HG03095 (cell line): ENCODE results near the gene CCDC18.
"Not testable (repeated sequence)": the region's sequence is repeated elsewhere in the genome, so short reads cannot be mapped to it uniquely, and the experiment has no call there.

ENCODE experiments used
- ATAC-seq: cut with Tn5 transposase; IDR thresholded peaks from one replicate; pipeline ENCODE4 v1.9.1; 2021; ENCODE audit warnings: moderate library complexity; ENCODE audit not compliant: unreplicated experiment

CCDC18 gene

GRCh38 chr1:93174638-93175037 lies 5.9 kb upstream of the CCDC18 start:
- not testable (repeated sequence) for ATAC-seq

DNA sequence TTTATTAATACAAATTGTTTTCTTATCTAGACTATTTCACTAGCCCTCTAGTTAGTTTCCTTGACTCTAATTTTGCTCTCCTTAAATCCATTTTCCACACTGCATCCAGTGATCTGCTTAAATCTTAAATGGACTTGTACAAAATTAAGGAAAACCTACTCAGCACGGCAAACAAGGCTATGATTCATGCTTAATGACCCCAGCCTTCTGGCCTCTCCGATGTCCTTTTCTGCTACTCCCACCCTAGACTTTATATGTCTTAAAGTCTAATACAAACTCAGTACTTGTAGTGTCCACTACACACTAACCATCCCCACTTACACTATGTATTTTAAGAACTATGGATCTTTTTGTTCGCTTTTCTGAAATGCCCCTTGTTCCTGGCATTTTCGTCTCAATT lies 2.5 kb upstream of the CCDC18 start:
- ATAC-seq, result no peak

GRCh38 chr1:93178418-93178817 lies 2.1 kb upstream of the CCDC18 start:
- ATAC-seq, result no peak

- ATAC-seq, result peak; percentile 85
Observed at GRCh38 chr1:93179886-93180722, 420 bp upstream of the CCDC18 start, which contains the start of gene TMED5. TSS of gene TMED5 (minus strand) at chr1:93180413. CDS start at chr1:93180242, 171 bp downstream.

GRCh38 chr1:93186667-93187066 lies 6.1 kb downstream of the CCDC18 start:
- ATAC-seq, result no peak

GRCh38 chr1:93190432-93190831 lies 9.9 kb downstream of the CCDC18 start:
- ATAC-seq, result no peak

GRCh38 chr1:93194231-93194990 lies 13.9 kb downstream of the CCDC18 start:
- no peak for ATAC-seq

DNA sequence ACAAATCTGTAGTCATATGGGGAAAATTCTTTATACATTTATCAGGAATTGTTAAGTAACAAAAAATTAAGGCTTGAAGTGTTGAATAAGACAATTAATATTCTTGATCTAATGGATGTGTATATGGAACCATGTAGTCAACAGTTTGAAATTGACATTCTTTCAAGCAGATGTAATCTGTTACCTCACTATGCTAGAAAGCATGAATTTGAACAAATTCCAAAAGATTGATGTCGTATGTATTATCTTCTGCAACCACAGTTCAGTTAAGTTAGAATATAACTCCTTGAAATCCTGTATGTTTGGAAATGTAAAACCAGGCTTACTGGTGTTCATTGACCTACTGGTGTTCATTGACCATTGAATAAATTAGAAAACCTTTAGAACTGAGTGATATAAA lies 16.1 kb downstream of the CCDC18 start:
- no peak for ATAC-seq

GRCh38 chr1:93199150-93199549 lies 18.6 kb downstream of the CCDC18 start:
- ATAC-seq, result no peak

DNA sequence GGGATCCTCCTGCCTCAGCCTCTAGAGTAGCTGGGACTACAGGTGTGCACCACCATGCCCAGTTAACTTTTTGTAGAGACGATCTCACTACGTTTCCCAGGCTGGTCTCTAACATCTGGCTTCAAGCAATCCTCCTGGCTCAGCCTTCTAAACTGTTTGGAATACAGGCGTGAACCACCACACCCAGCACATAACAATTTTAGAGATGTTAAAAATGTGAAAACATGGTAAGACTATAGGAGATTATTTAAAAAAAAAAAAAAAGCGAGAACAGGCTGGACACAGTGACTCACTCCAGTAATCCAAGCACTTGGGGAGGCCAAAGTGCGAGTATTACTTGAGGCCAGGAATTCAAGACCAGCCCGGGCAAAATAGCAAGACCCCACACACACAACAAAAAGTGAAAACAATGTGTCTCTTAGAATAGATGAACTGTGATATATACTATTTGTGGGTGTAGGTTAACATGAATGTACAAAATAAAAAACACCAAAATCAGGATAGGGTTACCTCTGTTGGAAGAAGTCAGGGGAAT lies 19.6 kb downstream of the CCDC18 start:
- ATAC-seq, result no peak

- no peak for ATAC-seq
Observed at GRCh38 chr1:93200714-93201113, 20.2 kb downstream of the CCDC18 start.

GRCh38 chr1:93205892-93206566 lies 25.5 kb downstream of the CCDC18 start:
- ATAC-seq, result no peak

DNA sequence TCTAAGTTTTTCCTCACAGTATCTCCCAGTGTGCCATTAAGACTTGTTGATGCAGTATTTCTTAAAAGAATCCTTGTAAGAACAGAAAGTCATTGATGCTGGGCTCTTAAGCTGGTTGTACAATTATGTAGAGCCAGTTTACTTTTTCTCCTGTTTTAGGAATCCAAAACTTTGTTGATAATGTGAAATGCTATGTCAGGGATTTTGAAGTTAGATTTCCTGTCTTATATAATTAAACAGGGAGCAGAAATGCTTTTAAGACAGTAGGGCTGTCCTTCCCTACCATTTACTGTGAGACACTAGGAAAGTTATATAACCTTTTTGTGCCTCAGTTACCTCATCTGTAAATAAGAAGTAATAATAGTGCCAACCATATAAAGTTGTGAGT lies 26.0 kb downstream of the CCDC18 start:
- ATAC-seq, result no peak

DNA sequence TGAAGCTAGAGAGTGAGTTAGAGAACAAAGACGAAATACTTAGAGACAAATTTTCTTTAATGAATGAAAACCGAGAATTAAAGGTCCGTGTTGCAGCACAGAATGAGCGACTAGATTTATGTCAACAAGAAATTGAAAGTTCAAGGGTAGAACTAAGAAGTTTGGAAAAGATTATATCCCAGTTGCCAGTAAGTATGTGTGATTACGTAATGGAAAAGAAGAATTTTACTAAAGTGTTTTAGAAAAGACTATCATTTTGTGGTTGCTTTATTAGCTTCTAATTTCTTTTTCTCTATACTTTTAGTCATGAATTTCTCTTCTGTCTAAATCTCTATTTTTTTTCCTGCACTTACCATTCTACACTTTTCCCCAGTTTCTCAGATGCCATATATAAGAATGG lies 26.7 kb downstream of the CCDC18 start:
- ATAC-seq, result no peak

- ATAC-seq, result no peak
Observed at GRCh38 chr1:93215322-93215721, 34.8 kb downstream of the CCDC18 start.

DNA sequence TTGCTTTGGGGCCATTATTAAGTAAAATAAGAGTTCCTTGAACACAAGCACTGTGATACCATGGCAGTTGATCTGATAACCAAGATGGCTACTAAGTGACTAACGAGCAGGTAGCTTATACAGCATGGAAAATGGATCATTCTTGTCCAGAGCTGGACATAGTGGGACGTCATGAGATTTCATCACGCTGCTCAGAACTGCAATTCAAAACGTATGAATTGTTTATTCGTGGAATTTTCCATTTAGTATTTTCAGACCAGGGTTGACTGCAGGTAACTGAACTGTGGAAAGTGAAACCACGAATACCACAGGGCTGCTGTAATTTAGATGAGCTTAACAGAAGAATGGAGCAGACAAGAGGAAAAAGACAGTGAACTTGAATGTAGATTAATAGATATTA lies 38.9 kb downstream of the CCDC18 start:
- ATAC-seq, result peak; percentile 63

GRCh38 chr1:93220716-93221115 lies 40.2 kb downstream of the CCDC18 start:
- ATAC-seq, result not testable (repeated sequence)

DNA sequence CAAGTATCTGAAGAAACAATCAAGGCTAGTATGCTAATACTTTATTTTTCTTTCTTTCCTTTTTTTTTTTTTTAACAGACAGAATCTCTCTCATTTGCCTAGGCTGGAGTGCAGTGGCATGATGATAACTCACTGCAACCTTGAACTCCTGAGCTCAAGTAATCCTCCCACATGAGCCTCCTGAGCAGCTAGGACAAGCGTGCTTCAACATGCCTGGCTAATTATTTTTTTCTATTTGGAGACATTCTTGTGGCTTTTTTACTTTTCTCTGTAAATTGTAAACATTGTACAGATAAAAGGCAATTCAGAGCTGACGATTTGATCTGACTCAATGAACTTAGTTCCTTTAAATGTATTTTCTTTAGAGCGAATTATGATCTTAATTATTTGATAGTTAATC lies 41.4 kb downstream of the CCDC18 start:
- no peak for ATAC-seq

DNA sequence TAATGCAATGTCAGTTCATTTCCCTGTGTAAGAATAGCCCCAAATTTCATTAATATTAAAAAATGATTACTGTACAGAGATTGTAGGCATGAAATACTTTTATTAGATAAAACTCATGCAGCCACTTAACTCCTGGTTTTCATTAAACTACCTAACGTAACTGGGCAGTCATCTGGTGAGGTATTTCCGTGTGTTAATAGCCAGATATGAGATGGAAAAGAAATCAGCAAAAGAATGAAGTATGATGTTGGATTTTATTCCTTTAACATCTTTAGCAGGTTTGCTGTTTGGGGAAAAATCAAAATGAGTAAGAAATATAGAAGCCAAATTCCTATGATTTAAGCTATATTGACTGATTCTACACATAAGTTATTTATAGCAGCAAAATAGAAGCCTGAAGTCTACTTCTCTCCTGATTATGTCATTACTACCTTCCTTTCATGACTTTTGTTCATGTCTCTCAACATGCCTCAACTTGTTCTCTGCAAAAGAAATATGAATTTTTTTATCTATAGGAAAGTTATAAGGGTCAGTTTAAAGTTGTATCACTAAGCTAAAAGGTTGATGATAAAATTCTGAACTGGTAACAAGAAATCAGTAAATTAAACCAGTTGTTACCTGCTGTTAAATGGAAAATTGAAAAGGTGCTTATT lies 42.6 kb downstream of the CCDC18 start:
- ATAC-seq, result no peak

- no peak for ATAC-seq
Observed at GRCh38 chr1:93235261-93235660, 54.7 kb downstream of the CCDC18 start.

GRCh38 chr1:93237021-93237420 lies 56.5 kb downstream of the CCDC18 start:
- no peak for ATAC-seq
